GM12872 (cell line): ENCODE results near the gene SRL.

Experiments used
- CTCF ChIP-seq: IDR thresholded peaks from 3 replicates; pipeline ENCODE4 v1.5.1; 2011; ENCODE audit warnings: low read depth, mild to moderate bottlenecking, low read length, moderate library complexity; ENCODE audit not compliant: insufficient read depth

Gene SRL

GRCh38 chr16:4257646-4258556, 16.0 kb upstream of the SRL start:
- TF ChIP-seq CTCF: no peak

GRCh38 chr16:4253394-4254150, 11.7 kb upstream of the SRL start:
- no peak for TF ChIP-seq CTCF

- TF ChIP-seq CTCF: no peak
Observed at GRCh38 chr16:4249530-4250308, 7.8 kb upstream of the SRL start.

- no peak for TF ChIP-seq CTCF
Observed at GRCh38 chr16:4247460-4247784, 5.5 kb upstream of the SRL start.

GRCh38 chr16:4246777-4247459, 5.0 kb upstream of the SRL start:
- TF ChIP-seq CTCF: no peak

- no peak for TF ChIP-seq CTCF
Observed at GRCh38 chr16:4245077-4245791, 3.4 kb upstream of the SRL start.
